H1 (cell line): ENCODE results near the gene MRPL36. TPM values are rescaled to one million over a fixed set of nuclear protein-coding genes. Genes with fewer than 3 reads are reported as not detected.

Source experiments
- CTCF ChIA-PET: fragments of 300-600 bp; sonication (Branson Sonifier 250); formaldehyde crosslinking; loops from one replicate; lab custom pipeline; 2021; ENCODE audit not compliant: partially characterized antibody; lab: Charles Lee
- POLR2A ChIA-PET: fragments of 300-600 bp; sonication (Branson Sonifier 250); formaldehyde crosslinking; loops from one replicate; lab custom pipeline; 2021; ENCODE audit warnings: inconsistent platforms; ENCODE audit not compliant: partially characterized antibody; lab: Charles Lee
- DNase-seq, 2 experiments: peaks; one replicate each; pipeline versions ENCODE4 v3.0.0 to v3.0.0-alpha.2; 2010 to 2022; ENCODE audit warnings: low spot score in 2 of 2, low read depth in 1 of 2, mixed read lengths in 1 of 2
- FAIRE-seq: peaks from 2 replicates; lab custom pipeline; 2011; peaks lifted over from hg19 to GRCh38; lab: Jason Lieb, UNC
- H2AFZ ChIP-seq: 2 replicates; pipeline ENCODE4 v1.8.1; 2012; ENCODE audit warnings: low read length, inconsistent platforms
- H2AK5ac ChIP-seq: 2 replicates; pipeline ENCODE4 v1.6.1; 2013; ENCODE audit warnings: low read depth, low read length
- H2BK120ac ChIP-seq: replicated peaks from 2 replicates; pipeline ENCODE3; 2013; ENCODE audit warnings: low read depth, low read length, inconsistent platforms
- H2BK12ac ChIP-seq: 2 replicates; pipeline ENCODE4 v1.6.1; 2013; ENCODE audit warnings: low read depth, low read length
- H2BK15ac ChIP-seq: 2 replicates; pipeline ENCODE4 v1.6.1; 2013; ENCODE audit warnings: low read length
- H2BK20ac ChIP-seq: 2 replicates; pipeline ENCODE4 v1.6.1; 2013; ENCODE audit warnings: low read length
- H2BK5ac ChIP-seq: 2 replicates; pipeline ENCODE4 v1.6.1; 2013; ENCODE audit warnings: low read depth, low read length
- H3K14ac ChIP-seq: 2 replicates; pipeline ENCODE4 v1.6.1; 2013; ENCODE audit warnings: inconsistent platforms; ENCODE audit not compliant: insufficient read length
- H3K18ac ChIP-seq: 2 replicates; pipeline ENCODE4 v1.6.1; 2013; ENCODE audit warnings: low read length; ENCODE audit errors: extremely low read depth
- H3K23ac ChIP-seq: 2 replicates; pipeline ENCODE4 v1.6.1; 2013; ENCODE audit warnings: inconsistent platforms; ENCODE audit not compliant: insufficient read length
- H3K23me2 ChIP-seq: 2 replicates; pipeline ENCODE4 v1.6.1; 2013; ENCODE audit warnings: low read depth, low read length
- H3K27ac ChIP-seq: 2 replicates; pipeline ENCODE4 v1.6.1; 2011; ENCODE audit warnings: low read depth, low read length, inconsistent platforms
- H3K27me3 ChIP-seq, 4 experiments: replicated peaks in 1 of 4; 1 replicate in 1 of 4; 2 replicates in 3 of 4; pipeline versions ENCODE4 v1.6.1 to v1.8.1; 2011 to 2013; ENCODE audit warnings: low read length in 3 of 4, mild to moderate bottlenecking in 3 of 4, inconsistent platforms in 2 of 4, mixed read lengths in 2 of 4, moderate library complexity in 1 of 4; ENCODE audit not compliant: control insufficient read depth in 3 of 4, insufficient read depth in 3 of 4; ENCODE audit errors: extremely low read depth in 1 of 4
- H3K36me3 ChIP-seq, 4 experiments: 2 replicates each; pipeline versions ENCODE4 v1.6.1 to v1.8.1; 2011 to 2013; ENCODE audit warnings: mild to moderate bottlenecking in 4 of 4, low read length in 3 of 4, moderate library complexity in 2 of 4, control low read depth in 1 of 4, inconsistent platforms in 1 of 4; ENCODE audit not compliant: insufficient read depth in 4 of 4, control insufficient read depth in 2 of 4
- H3K4ac ChIP-seq: replicated peaks from 2 replicates; pipeline ENCODE3; 2013; ENCODE audit warnings: low read length, low read depth, mixed read lengths, inconsistent platforms; ENCODE audit not compliant: insufficient read length
- H3K4me1 ChIP-seq, 4 experiments: replicated peaks in 1 of 4; 1 replicate in 1 of 4; 2 replicates in 3 of 4; pipeline versions ENCODE4 v1.6.1 to v1.8.1; 2011 to 2013; ENCODE audit warnings: low read length in 3 of 4, inconsistent platforms in 2 of 4, mixed read lengths in 1 of 4; ENCODE audit not compliant: insufficient read depth in 4 of 4, control insufficient read depth in 3 of 4
- H3K4me2 ChIP-seq, 2 experiments: 2 replicates each; pipeline versions ENCODE4 v1.6.1 to v1.8.1; 2011 to 2013; ENCODE audit warnings: low read depth in 2 of 2, low read length in 2 of 2, control low read depth in 1 of 2, inconsistent platforms in 1 of 2, mild to moderate bottlenecking in 1 of 2; ENCODE audit not compliant: insufficient read depth in 1 of 2
- H3K4me3 ChIP-seq, 4 experiments: fragments of 200-600, 300-600 bp in 1 of 4; sonication (generic), shearing (Covaris generic), sonication (Bioruptor Twin) in 1 of 4; 2 replicates each; pipeline versions ENCODE4 v1.5.1 to v1.8.1; 2011 to 2016; ENCODE audit warnings: low read length in 4 of 4, low read depth in 3 of 4, control low read depth in 2 of 4, inconsistent platforms in 2 of 4, mild to moderate bottlenecking in 2 of 4, mixed read lengths in 1 of 4, moderate library complexity in 1 of 4; ENCODE audit not compliant: insufficient read depth in 2 of 4; ENCODE audit errors: extremely low read depth in 1 of 4
- H3K56ac ChIP-seq: replicated peaks from 2 replicates; pipeline ENCODE3; 2013; ENCODE audit warnings: low read depth, mild to moderate bottlenecking, mixed read lengths, low read length, inconsistent platforms; ENCODE audit not compliant: insufficient read length
- H3K79me1 ChIP-seq: 2 replicates; pipeline ENCODE4 v1.6.1; 2013; ENCODE audit warnings: low read depth, low read length, control low read depth
- H3K79me2 ChIP-seq, 2 experiments: 2 replicates each; pipeline versions ENCODE4 v1.6.1 to v1.8.1; 2012 to 2013; ENCODE audit warnings: low read length in 2 of 2, mild to moderate bottlenecking in 2 of 2, inconsistent platforms in 1 of 2; ENCODE audit not compliant: insufficient read depth in 2 of 2, control insufficient read depth in 1 of 2
- H3K9ac ChIP-seq, 4 experiments: replicated peaks in 1 of 4; 1 replicate in 1 of 4; 2 replicates in 3 of 4; pipeline versions ENCODE4 v1.6.1 to v1.8.1; 2011 to 2013; ENCODE audit warnings: low read depth in 3 of 4, low read length in 3 of 4, control low read depth in 2 of 4, mild to moderate bottlenecking in 2 of 4, moderate library complexity in 2 of 4, inconsistent platforms in 1 of 4; ENCODE audit errors: extremely low read depth in 1 of 4
- H3K9me3 ChIP-seq, 2 experiments: 2 replicates each; pipeline versions ENCODE4 v1.6.1 to v1.8.1; 2012 to 2013; ENCODE audit warnings: mild to moderate bottlenecking in 2 of 2, moderate library complexity in 2 of 2, control low read depth in 1 of 2, inconsistent platforms in 1 of 2, low read depth in 1 of 2, low read length in 1 of 2, mixed read lengths in 1 of 2; ENCODE audit not compliant: insufficient read depth in 2 of 2
- H4K20me1 ChIP-seq, 2 experiments: replicated peaks in 1 of 2; 2 replicates each; pipeline versions ENCODE3 to v1.8.1; 2011 to 2013; ENCODE audit warnings: inconsistent platforms in 2 of 2, low read length in 2 of 2, mild to moderate bottlenecking in 1 of 2; ENCODE audit not compliant: insufficient read depth in 2 of 2, control insufficient read depth in 1 of 2
- H4K5ac ChIP-seq: 2 replicates; pipeline ENCODE4 v1.6.1; 2013; ENCODE audit warnings: low read length, low read depth, mixed read lengths, inconsistent platforms; ENCODE audit not compliant: insufficient read length
- H4K8ac ChIP-seq: 2 replicates; pipeline ENCODE4 v1.8.0; 2013; ENCODE audit warnings: mild to moderate bottlenecking, moderate library complexity, low read length, inconsistent platforms; ENCODE audit not compliant: insufficient read depth; ENCODE audit errors: extremely low read depth
- H4K91ac ChIP-seq: replicated peaks from 2 replicates; pipeline ENCODE3; 2013; ENCODE audit warnings: low read length, mixed read lengths, inconsistent platforms; ENCODE audit not compliant: insufficient read length
- CEBPB ChIP-seq: IDR thresholded peaks from 2 replicates; pipeline ENCODE4 v1.6.1; 2012; ENCODE audit warnings: low read depth, low read length
- EP300 ChIP-seq, 2 experiments: IDR thresholded peaks; 1 replicate in 1 of 2; 2 replicates in 1 of 2; pipeline ENCODE4 v1.6.1; 2011 to 2012; ENCODE audit warnings: low read depth in 2 of 2, low read length in 2 of 2, mild to moderate bottlenecking in 2 of 2, borderline replicate concordance in 1 of 2, inconsistent platforms in 1 of 2, moderate library complexity in 1 of 2
- FOSL1 ChIP-seq: IDR thresholded peaks from 2 replicates; pipeline ENCODE4 v1.6.1; 2011; ENCODE audit warnings: mild to moderate bottlenecking, low read depth, low read length, moderate library complexity; ENCODE audit not compliant: insufficient read depth
- KDM5A ChIP-seq: fragments of 200-600 bp; IDR thresholded peaks from 2 replicates; pipeline ENCODE4 v1.7.1; 2012; ENCODE audit warnings: mild to moderate bottlenecking, low read length, inconsistent platforms, mixed read lengths
- MAFK ChIP-seq: IDR thresholded peaks from 2 replicates; pipeline ENCODE4 v1.6.1; 2012; ENCODE audit warnings: low read depth, mild to moderate bottlenecking, improper control_type of control experiment, low read length
- NRF1 ChIP-seq: IDR thresholded peaks from 2 replicates; pipeline ENCODE4 v1.6.1; 2011; ENCODE audit warnings: mild to moderate bottlenecking, low read depth, low read length, improper control_type of control experiment
- PHF8 ChIP-seq: fragments of 200-600 bp; sonication (generic); conservative IDR thresholded peaks from 2 replicates; pipeline ENCODE4 v1.7.1; 2012; ENCODE audit warnings: low read depth, mild to moderate bottlenecking, inconsistent platforms, low read length, moderate library complexity
- POLR2A ChIP-seq, 2 experiments: IDR thresholded peaks; 1 replicate in 1 of 2; 2 replicates in 1 of 2; pipeline ENCODE4 v1.6.1; 2011; ENCODE audit warnings: low read depth in 2 of 2, low read length in 2 of 2, mild to moderate bottlenecking in 2 of 2; ENCODE audit errors: control extremely low read depth in 1 of 2
- SIX5 ChIP-seq: IDR thresholded peaks from 2 replicates; pipeline ENCODE4 v1.6.1; 2011; ENCODE audit warnings: mild to moderate bottlenecking, low read depth, low read length
- SP2 ChIP-seq: IDR thresholded peaks from 2 replicates; pipeline ENCODE4 v1.6.1; 2012; ENCODE audit warnings: mild to moderate bottlenecking, low read length, inconsistent platforms
- ZNF274 ChIP-seq: IDR thresholded peaks from 2 replicates; pipeline ENCODE4 v1.7.0; 2012; ENCODE audit warnings: low read length, borderline replicate concordance; ENCODE audit errors: extremely low read depth
- WGBS, 2 experiments: shearing (Covaris generic) in 1 of 2; methylation state at CpG; one replicate each; pipeline versions ENCODE4 v1.1.6 to v1.1.7; 2013 to 2015; ENCODE audit warnings: low lambda C conversion rate in 2 of 2, mixed read lengths in 2 of 2, inconsistent platforms in 1 of 2, low coverage in 1 of 2, missing lambda C conversion rate in 1 of 2; ENCODE audit not compliant: insufficient replicate concordance in 2 of 2, insufficient coverage in 1 of 2, insufficient read length in 1 of 2; ENCODE audit errors: extremely low coverage in 1 of 2, missing lambda C conversion rate in 1 of 2; 5-methylcytosine and 5-hydroxymethylcytosine counted together
- polyA plus RNA-seq, 7 experiments: library from polyadenylated mRNA; depleted of rRNA in 3 of 7; stranded (reverse) in 5 of 7; unstranded in 2 of 7; fragments of >200 nt in 5 of 7; fragments of 200-250 nt in 2 of 7; gene quantifications; 1 replicate in 5 of 7; 2 replicates in 1 of 7; 4 replicates in 1 of 7; pipeline versions ENCODE4 v1.2.1 to v1.2.3, GENCODE V29; 2011 to 2013; ENCODE audit warnings: missing spikeins in 2 of 7, mixed read lengths in 2 of 7
- total RNA-seq: library from RNA; stranded (reverse); fragmentation: NEBNext Ultra II Directional; extraction: Animal tissue kit (Norgen Biotek cat#: 25700); gene quantifications from 2 replicates; pipeline ENCODE4 v1.2.1, GENCODE V29; 2021
- TF ChIP-seq, protein P1 (sequence below): IDR thresholded peaks from 2 replicates; pipeline ENCODE4 v1.6.1; 2011; ENCODE audit warnings: low read length, improper control_type of control experiment

MRPL36 gene
- total and polyA plus RNA-seq, 2 of the 8 experiments (the other 6 are each of a cell fraction or from before 2014, with no cell fraction given) = 56.3 to 81.5 TPM

DNA sequence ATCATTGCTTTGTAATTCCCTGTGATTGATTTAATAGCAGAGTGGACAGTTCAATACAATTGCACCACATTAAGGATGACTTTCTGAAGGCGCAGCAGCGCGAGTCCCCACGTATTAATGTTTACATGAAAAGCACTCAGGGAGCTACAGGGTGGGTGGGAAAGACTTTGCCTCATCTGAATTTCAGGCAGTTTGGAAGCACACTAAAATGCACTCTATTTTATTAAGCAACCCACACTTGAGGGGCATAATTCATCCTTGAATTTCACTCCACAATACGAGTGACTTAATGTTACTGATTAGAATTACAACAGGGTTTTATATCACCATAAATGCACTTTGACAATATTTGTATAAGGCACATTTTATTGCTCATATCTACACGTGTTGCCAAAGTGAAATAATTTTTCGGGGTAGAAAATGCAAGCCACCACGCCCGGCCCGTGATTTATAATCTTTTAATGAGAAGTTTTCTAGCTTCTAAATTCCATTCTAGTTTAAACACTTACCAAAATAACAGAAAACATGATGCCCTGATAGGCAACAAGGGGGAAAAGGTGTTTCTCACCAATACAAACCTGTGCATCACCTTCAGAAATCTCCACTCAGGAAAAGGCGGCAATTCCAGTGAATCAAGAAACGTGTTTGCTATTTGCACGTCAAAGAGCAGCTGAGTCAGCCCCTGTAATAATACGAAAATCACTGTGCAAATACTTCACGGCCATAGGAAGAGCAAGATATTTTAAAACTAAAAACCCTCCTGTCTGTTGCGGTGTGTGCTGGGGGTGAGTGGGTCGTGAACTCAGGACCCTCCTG, 42.6 kb upstream of the MRPL36 start:
- Histone ChIP-seq H3K27ac (no peak overlapping the region), H3K23me2 (no peaks in the 10 kb centered on the region; the same call in 1 of the 2 replicates), H4K91ac (no peak overlapping the region), H3K18ac (no peak overlapping the region), H3K36me3 (no peaks in the 10 kb centered on the region), H2AK5ac (no peak overlapping the region), H2BK15ac (no peak overlapping the region), H2AFZ (no peak overlapping the region), H3K27me3 (peaks cover 0 to 5% (median 1%) of the 10 kb centered on the region in 4 experiments; a peak in 3 of 7 replicates), H3K14ac (no peak overlapping the region), H3K56ac (no peak overlapping the region), H2BK12ac (no peak overlapping the region), H2BK20ac (no peak overlapping the region), H4K8ac (no peak overlapping the region), H3K9me3 (no peaks in the 10 kb centered on the region), H2BK120ac (no peak overlapping the region), H3K9ac (no peak overlapping the region), H2BK5ac (no peak overlapping the region), H4K5ac (no peak overlapping the region), H3K4ac (no peak overlapping the region), H3K23ac (no peak overlapping the region), H3K4me1 (peaks cover 0 to 8% (median under 1%) of the 10 kb centered on the region in 4 experiments; a peak in 3 of 7 replicates), H3K4me2 (no peak overlapping the region), H3K79me2 (no peaks in the 10 kb centered on the region), H3K79me1 (no peaks in the 10 kb centered on the region), H3K4me3 (no peak overlapping the region), H4K20me1 (no peaks in the 10 kb centered on the region)
- DNase-seq = no peak
- WGBS, 2 experiments = 86% methylated on average over 17 of the region's 17 CpGs; no CpG with 5 or more reads in 1 of the 2 experiments
- POLR2A ChIA-PET = no interaction called here
- CTCF ChIA-PET = no interaction called here
- FAIRE-seq = no peak
- TF ChIP-seq ZNF274 (no peak), MAFK (no peak), PHF8 (no peak), KDM5A (no peak), FOSL1 (no peak), NRF1 (no peak), POLR2A (IDR thresholded peaks at IDR 0.05; ENCODE audit: control extremely low read depth in 1 of 2, low read depth in 2 of 2, low read length in 2 of 2) (no peak), CEBPB (no peak), SP2 (no peak), EP300 (IDR thresholded peaks at IDR 0.05; ENCODE audit: borderline replicate concordance in 1 of 2, low read depth in 2 of 2, low read length in 2 of 2) (no peak), SIX5 (no peak)
- TF ChIP-seq, protein P1, sequence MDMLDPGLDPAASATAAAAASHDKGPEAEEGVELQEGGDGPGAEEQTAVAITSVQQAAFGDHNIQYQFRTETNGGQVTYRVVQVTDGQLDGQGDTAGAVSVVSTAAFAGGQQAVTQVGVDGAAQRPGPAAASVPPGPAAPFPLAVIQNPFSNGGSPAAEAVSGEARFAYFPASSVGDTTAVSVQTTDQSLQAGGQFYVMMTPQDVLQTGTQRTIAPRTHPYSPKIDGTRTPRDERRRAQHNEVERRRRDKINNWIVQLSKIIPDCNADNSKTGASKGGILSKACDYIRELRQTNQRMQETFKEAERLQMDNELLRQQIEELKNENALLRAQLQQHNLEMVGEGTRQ = no peak
